Mucosa of rectum (tissue), 2 donors: Measurements from ENCODE around the gene TLL2.

Source experiments
- H3K27ac ChIP-seq, 2 donors: one replicate each; pipeline ENCODE4 v1.7.0; 2013; ENCODE audit warnings: inconsistent platforms in 2 of 2, low read depth in 2 of 2, low read length in 2 of 2
- H3K27me3 ChIP-seq, 2 donors: one replicate each; pipeline ENCODE4 v1.7.0; 2013; ENCODE audit warnings: low read length in 2 of 2; ENCODE audit not compliant: control insufficient read depth in 2 of 2, insufficient read depth in 2 of 2
- H3K36me3 ChIP-seq, 2 donors: one replicate each; pipeline ENCODE4 v1.7.0; 2013; ENCODE audit warnings: low read length in 2 of 2; ENCODE audit not compliant: control insufficient read depth in 2 of 2, insufficient read depth in 2 of 2
- H3K4me1 ChIP-seq, 2 donors: one replicate each; pipeline ENCODE4 v1.7.0; 2013; ENCODE audit warnings: low read length in 2 of 2, mild to moderate bottlenecking in 1 of 2; ENCODE audit not compliant: control insufficient read depth in 2 of 2, insufficient read depth in 2 of 2
- H3K4me3 ChIP-seq, 2 donors: one replicate each; pipeline ENCODE4 v1.7.0; 2013; ENCODE audit warnings: low read length in 2 of 2
- H3K9ac ChIP-seq, 2 donors: one replicate each; pipeline ENCODE4 v1.7.0; 2013; ENCODE audit warnings: low read length in 2 of 2, low read depth in 1 of 2, mild to moderate bottlenecking in 1 of 2
- H3K9me3 ChIP-seq, 2 donors: one replicate each; pipeline ENCODE4 v1.7.0; 2013; ENCODE audit warnings: low read length in 2 of 2; ENCODE audit not compliant: control insufficient read depth in 2 of 2
- donor health status: healthy.
- donor health status: Normal muscosa, but diverticular disease.

The TLL2 gene

GRCh38 chr10:96448558-96448957 is 65.2 kb downstream of the TLL2 start:
- Histone ChIP-seq H3K4me1 (peaks cover 0 to 5% of the 10 kb centered on the region in 2 donors), H3K27ac (no peak overlapping the region)

GRCh38 chr10:96448021-96448457 is 65.7 kb downstream of the TLL2 start:
- no peaks in the 10 kb centered on the region for H3K9me3 ChIP-seq
- H3K27ac ChIP-seq: no peak overlapping the region
- peaks cover 0 to 5% of the 10 kb centered on the region in 2 donors for H3K4me1 ChIP-seq
- no peak overlapping the region for H3K4me3 ChIP-seq
- H3K27me3 ChIP-seq: no peaks in the 10 kb centered on the region
- no peak overlapping the region for H3K9ac ChIP-seq
- no peaks in the 10 kb centered on the region for H3K36me3 ChIP-seq

More at GRCh38 chr10:96448558-96448957, 65.2 kb downstream of the TLL2 start:
- Histone ChIP-seq H3K4me3 (no peak overlapping the region), H3K27me3 (no peaks in the 10 kb centered on the region), H3K9ac (no peak overlapping the region), H3K9me3 (no peaks in the 10 kb centered on the region), H3K36me3 (no peaks in the 10 kb centered on the region)

- no peak overlapping the region for H3K27ac ChIP-seq
- no peaks in the 10 kb centered on the region for H3K9me3 ChIP-seq
- peaks cover 0 to 5% of the 10 kb centered on the region in 2 donors for H3K4me1 ChIP-seq
- no peaks in the 10 kb centered on the region for H3K36me3 ChIP-seq
- H3K27me3 ChIP-seq: no peaks in the 10 kb centered on the region
- H3K4me3 ChIP-seq: no peak overlapping the region
- H3K9ac ChIP-seq: no peak overlapping the region
Measured at GRCh38 chr10:96446966-96447596, 66.6 kb downstream of the TLL2 start.

GRCh38 chr10:96441987-96442643 is 71.6 kb downstream of the TLL2 start:
- no peak overlapping the region for H3K27ac ChIP-seq
- H3K27me3 ChIP-seq: no peaks in the 10 kb centered on the region
- H3K36me3 ChIP-seq: no peaks in the 10 kb centered on the region
- H3K4me1 ChIP-seq: peaks cover 0 to 6% of the 10 kb centered on the region in 2 donors
- H3K9ac ChIP-seq: no peak overlapping the region
- no peaks in the 10 kb centered on the region for H3K9me3 ChIP-seq
- no peak overlapping the region for H3K4me3 ChIP-seq

- no peaks in the 10 kb centered on the region for H3K27me3 ChIP-seq
- H3K36me3 ChIP-seq: no peaks in the 10 kb centered on the region
- no peak overlapping the region for H3K27ac ChIP-seq
Measured at GRCh38 chr10:96441322-96441885, 72.3 kb downstream of the TLL2 start.

GRCh38 chr10:96440361-96441292 is 73.1 kb downstream of the TLL2 start:
- Histone ChIP-seq H3K9ac (no peak overlapping the region), H3K36me3 (no peaks in the 10 kb centered on the region), H3K27me3 (no peaks in the 10 kb centered on the region), H3K9me3 (no peaks in the 10 kb centered on the region), H3K27ac (no peak overlapping the region), H3K4me1 (peaks cover 0 to 6% of the 10 kb centered on the region in 2 donors), H3K4me3 (no peak overlapping the region)

More at GRCh38 chr10:96441322-96441885, 72.3 kb downstream of the TLL2 start:
- no peak overlapping the region for H3K4me3 ChIP-seq
- no peak overlapping the region for H3K9ac ChIP-seq
- no peaks in the 10 kb centered on the region for H3K9me3 ChIP-seq
- peaks cover 0 to 6% of the 10 kb centered on the region in 2 donors for H3K4me1 ChIP-seq

GRCh38 chr10:96439725-96440124 is 74.0 kb downstream of the TLL2 start:
- H3K36me3 ChIP-seq: no peaks in the 10 kb centered on the region
- no peak overlapping the region for H3K27ac ChIP-seq
- no peaks in the 10 kb centered on the region for H3K9me3 ChIP-seq
- H3K9ac ChIP-seq: no peak overlapping the region
- peaks cover 0 to 6% of the 10 kb centered on the region in 2 donors for H3K4me1 ChIP-seq
- no peak overlapping the region for H3K4me3 ChIP-seq
- no peaks in the 10 kb centered on the region for H3K27me3 ChIP-seq

GRCh38 chr10:96436035-96436434 is 77.7 kb downstream of the TLL2 start:
- Histone ChIP-seq H3K4me1 (no peaks in the 10 kb centered on the region), H3K4me3 (no peak overlapping the region), H3K9ac (no peak overlapping the region), H3K36me3 (no peaks in the 10 kb centered on the region), H3K9me3 (no peaks in the 10 kb centered on the region), H3K27me3 (no peaks in the 10 kb centered on the region), H3K27ac (no peak overlapping the region)

- H3K9ac ChIP-seq: no peak overlapping the region
- H3K9me3 ChIP-seq: no peaks in the 10 kb centered on the region
- H3K27ac ChIP-seq: no peak overlapping the region
- H3K4me1 ChIP-seq: no peaks in the 10 kb centered on the region
- H3K36me3 ChIP-seq: no peaks in the 10 kb centered on the region
- H3K27me3 ChIP-seq: peaks cover 0 to 1% of the 10 kb centered on the region in 2 donors
- H3K4me3 ChIP-seq: no peak overlapping the region
Measured at GRCh38 chr10:96431211-96431970, 82.3 kb downstream of the TLL2 start.
